Ascending aorta (tissue), 2 donors: ENCODE data around the gene PSMB1. TPM values are rescaled to one million over a fixed set of nuclear protein-coding genes. Genes with fewer than 3 reads are reported as not detected.

Experiments
- DNase-seq, 2 donors: peaks; one replicate each; pipeline ENCODE4 v3.0.0-alpha.2; 2019; ENCODE audit warnings: low spot score in 2 of 2
- H3K27ac ChIP-seq, 2 donors: fragments of 200-600 bp; sonication (generic); one replicate each; pipeline ENCODE4 v1.5.1; 2016 to 2017; ENCODE audit warnings: mild to moderate bottlenecking in 1 of 2
- H3K27me3 ChIP-seq: fragments of 200-600 bp; sonication (generic); one replicate; pipeline ENCODE4 v1.5.1; 2017
- H3K36me3 ChIP-seq, 2 donors: fragments of 200-600 bp; sonication (generic); one replicate each; pipeline ENCODE4 v1.5.1; 2016
- H3K4me1 ChIP-seq, 2 donors: fragments of 200-600 bp; sonication (generic); one replicate each; pipeline ENCODE4 v1.5.1; 2016 to 2017; ENCODE audit warnings: mild to moderate bottlenecking in 1 of 2
- H3K4me3 ChIP-seq, 2 donors: fragments of 200-600 bp; sonication (generic); one replicate each; pipeline ENCODE4 v1.5.1; 2016 to 2017; ENCODE audit warnings: mild to moderate bottlenecking in 1 of 2
- H3K9me3 ChIP-seq, 2 donors: fragments of 200-600 bp; sonication (generic); one replicate each; pipeline ENCODE4 v1.5.1; 2016
- intact Hi-C: fragments of 100-400 bp; cut with DNase I; formaldehyde crosslinking; loops from one replicate; pipeline ENCODE4 v1.15.1; 2023
- total RNA-seq: library from RNA; depleted of rRNA; stranded (reverse); fragments of >200 nt; gene quantifications from one replicate; pipeline ENCODE4 v1.1.0, GENCODE V29; 2016
- TF ChIP-seq, protein P1 (sequence below), 3 experiments: fragments of 200-600 bp in 2 of 3; fragments of 450-650 bp in 1 of 3; sonication (generic) in 2 of 3; IDR thresholded peaks; one replicate each; pipeline ENCODE4 v1.5.1; 2016 to 2019; ENCODE audit warnings: antibody characterized with exemption in 3 of 3, mild to moderate bottlenecking in 1 of 3, moderate library complexity in 1 of 3

The PSMB1 gene
- total RNA-seq = 120 TPM

DNA sequence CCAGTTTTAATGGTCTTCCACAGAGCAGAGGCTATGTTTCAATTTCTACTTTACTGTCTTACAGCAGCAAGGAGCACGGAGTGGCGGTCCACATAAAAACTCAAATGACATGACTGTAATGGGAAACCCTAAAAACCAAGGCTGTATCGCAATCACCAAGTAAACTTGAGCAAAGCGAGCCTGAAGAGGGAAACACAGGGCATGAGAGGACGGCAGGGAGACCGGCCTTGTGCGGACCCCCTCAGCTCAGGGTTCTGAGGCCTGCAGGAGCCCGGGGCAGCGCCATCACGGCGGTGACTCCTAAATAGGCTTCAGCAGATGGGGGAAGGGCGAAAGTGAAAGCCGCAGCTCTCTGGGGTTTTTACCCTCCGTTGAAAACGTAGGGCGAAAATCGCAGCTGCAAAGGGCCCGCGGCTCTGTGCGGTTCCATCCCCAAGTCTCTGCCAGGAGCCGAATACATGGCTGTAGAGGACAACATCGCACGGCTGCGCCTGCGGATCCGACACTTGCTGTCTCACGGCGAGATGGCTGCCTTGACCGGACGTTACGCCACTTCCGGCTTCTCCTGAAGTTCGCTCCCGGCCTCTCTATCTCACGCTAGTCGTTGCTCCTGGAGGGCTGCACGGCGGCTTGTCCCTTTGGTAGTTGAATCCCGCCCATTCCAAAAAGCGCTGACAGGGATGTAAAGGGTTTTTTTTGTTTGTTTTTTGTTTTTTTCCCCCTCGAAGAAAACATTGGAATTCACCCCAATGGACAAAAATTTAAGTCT is at the start of gene PSMB1:
Gene PSMB1, minus strand, starts transcription at position 543 of the 769 bp plus-strand sequence. Its CDS starts 65 bp downstream, at position 478.
- TF ChIP-seq, protein P1, sequence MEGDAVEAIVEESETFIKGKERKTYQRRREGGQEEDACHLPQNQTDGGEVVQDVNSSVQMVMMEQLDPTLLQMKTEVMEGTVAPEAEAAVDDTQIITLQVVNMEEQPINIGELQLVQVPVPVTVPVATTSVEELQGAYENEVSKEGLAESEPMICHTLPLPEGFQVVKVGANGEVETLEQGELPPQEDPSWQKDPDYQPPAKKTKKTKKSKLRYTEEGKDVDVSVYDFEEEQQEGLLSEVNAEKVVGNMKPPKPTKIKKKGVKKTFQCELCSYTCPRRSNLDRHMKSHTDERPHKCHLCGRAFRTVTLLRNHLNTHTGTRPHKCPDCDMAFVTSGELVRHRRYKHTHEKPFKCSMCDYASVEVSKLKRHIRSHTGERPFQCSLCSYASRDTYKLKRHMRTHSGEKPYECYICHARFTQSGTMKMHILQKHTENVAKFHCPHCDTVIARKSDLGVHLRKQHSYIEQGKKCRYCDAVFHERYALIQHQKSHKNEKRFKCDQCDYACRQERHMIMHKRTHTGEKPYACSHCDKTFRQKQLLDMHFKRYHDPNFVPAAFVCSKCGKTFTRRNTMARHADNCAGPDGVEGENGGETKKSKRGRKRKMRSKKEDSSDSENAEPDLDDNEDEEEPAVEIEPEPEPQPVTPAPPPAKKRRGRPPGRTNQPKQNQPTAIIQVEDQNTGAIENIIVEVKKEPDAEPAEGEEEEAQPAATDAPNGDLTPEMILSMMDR (IDR thresholded peaks at IDR 0.05) = no peak
- H3K4me3 ChIP-seq = peak within 1 kb of the TSS; percentile 75 to 98
- intact Hi-C loops = loop anchor here (1.0 kb wide), 1 partner anchor 247 kb away; the partner anchor contains the start of gene FAM120B
- H3K27me3 ChIP-seq = no peaks in the 10 kb centered on the region
- peaks cover 4 to 6% of the 10 kb centered on the region in 2 donors for H3K36me3 ChIP-seq
- no peaks in the 10 kb centered on the region for H3K9me3 ChIP-seq
- DNase-seq = peak; percentile 76 to 98
- peaks cover 8 to 29% of the 10 kb centered on the region in 2 donors for H3K4me1 ChIP-seq
- peak within 1 kb of the TSS; percentile 94 for H3K27ac ChIP-seq

DNA sequence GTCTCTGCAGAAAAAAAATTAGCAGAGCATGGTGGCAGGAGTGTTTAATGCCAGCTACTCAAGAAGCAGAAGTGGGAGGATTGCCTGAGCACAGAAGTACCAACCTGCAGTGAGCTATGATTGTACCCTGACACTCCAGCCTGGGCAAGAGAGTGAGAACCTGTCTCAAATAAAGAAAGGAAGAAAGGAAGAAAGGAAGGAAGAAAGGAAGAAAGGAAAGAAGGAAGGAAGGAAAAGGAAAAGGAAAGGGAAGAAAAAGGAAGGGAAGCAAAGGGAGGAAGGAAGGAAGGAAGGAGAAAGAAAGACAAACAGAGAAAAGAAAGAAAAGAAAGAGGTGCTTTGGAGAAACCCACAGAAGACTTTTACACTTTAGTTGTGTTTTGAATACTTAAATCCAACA is 44.2 kb upstream of the PSMB1 start:
- Histone ChIP-seq H3K36me3 (no peaks in the 10 kb centered on the region), H3K4me1 (no peaks in the 10 kb centered on the region), H3K27me3 (no peaks in the 10 kb centered on the region), H3K9me3 (peaks cover 0 to 6% of the 10 kb centered on the region in 2 donors), H3K4me3 (no peak overlapping the region), H3K27ac (no peak overlapping the region)
- TF ChIP-seq, protein P1 (IDR thresholded peaks at IDR 0.05) = no peak
- intact Hi-C loops = no loop called here
- DNase-seq = no peak

DNA sequence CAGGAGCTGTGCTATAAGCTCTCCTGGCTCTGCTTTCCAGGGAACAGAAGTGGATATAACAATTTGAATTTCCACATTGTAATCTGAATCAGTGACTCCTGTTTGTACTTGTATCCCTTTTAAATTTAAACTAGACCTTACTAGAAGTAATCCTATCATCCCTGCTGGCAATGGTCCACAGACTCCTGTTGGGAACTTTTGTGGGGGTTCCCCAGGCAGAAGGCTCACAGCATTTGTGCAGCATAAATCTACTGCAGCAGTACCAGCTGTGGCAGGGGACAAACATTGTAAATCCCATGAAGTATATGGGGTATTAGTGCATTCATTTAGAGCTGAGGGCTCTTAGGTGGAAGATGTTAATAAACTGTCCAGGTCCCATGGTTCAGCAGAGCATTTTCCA is 43.3 kb upstream of the PSMB1 start:
- Histone ChIP-seq H3K9me3 (peaks cover 0 to 7% of the 10 kb centered on the region in 2 donors), H3K36me3 (no peaks in the 10 kb centered on the region), H3K27me3 (no peaks in the 10 kb centered on the region), H3K4me1 (no peaks in the 10 kb centered on the region), H3K27ac (no peak overlapping the region), H3K4me3 (no peak overlapping the region)
- no peak for DNase-seq
- intact Hi-C loops = no loop called here
- TF ChIP-seq, protein P1 (IDR thresholded peaks at IDR 0.05) = no peak

DNA sequence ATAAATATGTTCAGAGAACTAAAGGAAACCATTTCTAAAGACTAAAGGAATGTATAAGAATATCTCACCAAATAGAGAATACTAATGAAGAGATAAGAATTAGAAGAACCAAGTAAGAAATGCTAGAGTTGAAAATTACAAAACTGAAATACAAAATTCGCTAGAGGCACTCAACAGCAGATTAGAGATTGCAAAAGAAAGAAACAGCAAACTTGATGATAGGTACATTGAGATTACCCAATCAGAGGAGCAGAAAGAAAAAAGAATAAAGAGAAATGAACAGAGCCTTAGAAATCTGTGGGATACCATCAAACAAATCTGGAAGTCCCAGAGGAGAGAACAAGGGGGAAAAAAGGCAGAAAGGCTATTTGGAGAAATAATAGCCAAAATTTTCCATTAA is 37.6 kb upstream of the PSMB1 start:
- TF ChIP-seq, protein P1 (IDR thresholded peaks at IDR 0.05) = no peak

DNA sequence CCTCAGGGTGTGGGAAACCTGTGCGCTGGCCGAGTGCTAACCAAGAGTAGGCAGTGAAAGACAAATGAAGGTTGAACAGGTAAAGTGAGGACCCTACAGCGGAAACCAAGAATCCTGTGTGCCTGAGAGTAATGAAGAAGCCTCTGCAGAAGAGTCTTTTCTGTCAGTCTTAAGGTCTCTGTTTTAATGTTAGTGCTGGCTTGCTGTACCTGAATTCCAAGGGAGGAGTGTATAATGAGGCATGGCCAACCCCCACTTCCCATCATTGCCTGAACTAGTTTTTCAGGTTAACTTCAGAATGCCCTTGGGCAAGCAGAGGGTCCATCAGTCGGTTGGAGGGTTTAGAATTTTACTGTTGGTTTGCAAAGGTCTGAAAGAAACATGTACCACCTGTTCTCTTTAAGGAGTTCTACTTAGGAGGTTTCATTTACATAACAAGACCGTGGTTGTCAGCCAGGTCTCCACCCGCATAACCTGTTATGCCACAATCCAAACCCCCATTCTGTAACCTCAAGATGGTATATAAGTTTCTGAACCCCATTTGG is 31.9 kb upstream of the PSMB1 start:
- DNase-seq = no peak
- Histone ChIP-seq H3K9me3 (no peaks in the 10 kb centered on the region), H3K27ac (peak overlapping the region; percentile 88 to 96), H3K4me1 (peaks cover 0 to 3% of the 10 kb centered on the region in 2 donors), H3K36me3 (peaks cover 16 to 21% of the 10 kb centered on the region in 2 donors), H3K4me3 (peak overlapping the region; percentile 98 to 100), H3K27me3 (no peaks in the 10 kb centered on the region)
- intact Hi-C loops = loop anchor here (1.0 kb wide), 1 partner anchor 31 kb away; the partner anchor contains the start of gene TBP
- TF ChIP-seq, protein P1 (IDR thresholded peaks at IDR 0.05) = no peak

More for the DNA sequence above, 37.6 kb upstream of the PSMB1 start:
- Histone ChIP-seq H3K9me3 (peaks cover 0 to 13% of the 10 kb centered on the region in 2 donors), H3K27ac (no peak overlapping the region), H3K36me3 (no peaks in the 10 kb centered on the region), H3K27me3 (no peaks in the 10 kb centered on the region), H3K4me1 (no peaks in the 10 kb centered on the region), H3K4me3 (no peak overlapping the region)
- intact Hi-C loops = no loop called here
- DNase-seq = no peak
